Loucy (cell line): Measurements from ENCODE around the gene C1orf53.

Experiments used
- EZH2phosphoT487 ChIP-seq: fragments of 200-600 bp; IDR thresholded peaks from 2 replicates; pipeline ENCODE4 v1.6.1; 2018; ENCODE audit warnings: antibody characterized with exemption, mild to moderate bottlenecking, moderate library complexity, borderline replicate concordance
- TF ChIP-seq, protein P1 (sequence below): fragments of 200-600 bp; sonication (generic); conservative IDR thresholded peaks from 2 replicates; pipeline ENCODE4 v1.5.1; 2014; ENCODE audit warnings: mild to moderate bottlenecking, antibody characterized with exemption, low read length

DNA sequence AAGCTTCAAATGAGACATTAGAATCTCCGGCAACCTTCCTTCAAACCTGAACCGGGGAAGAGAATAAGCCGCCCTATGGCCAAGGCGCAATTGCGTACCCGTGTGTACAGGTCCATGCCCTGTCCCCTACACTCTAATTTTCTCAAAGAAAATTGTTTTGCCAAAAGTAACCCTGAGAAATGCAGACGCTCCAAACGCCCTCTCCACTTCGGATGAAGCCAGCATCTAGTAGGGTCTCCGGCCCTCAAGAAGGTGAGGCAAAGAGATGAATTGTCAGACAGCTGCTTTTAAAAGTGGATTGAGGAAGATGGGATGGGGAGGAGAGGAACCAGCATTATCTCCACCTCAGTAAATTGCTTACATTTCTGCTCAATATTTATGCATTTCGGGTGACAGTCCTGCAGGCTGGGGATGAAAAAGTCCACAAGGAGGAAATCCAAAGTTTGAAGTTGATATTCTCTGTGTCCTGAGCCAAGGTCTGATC lies 14.1 kb downstream of the C1orf53 start:
- TF ChIP-seq, protein P1, sequence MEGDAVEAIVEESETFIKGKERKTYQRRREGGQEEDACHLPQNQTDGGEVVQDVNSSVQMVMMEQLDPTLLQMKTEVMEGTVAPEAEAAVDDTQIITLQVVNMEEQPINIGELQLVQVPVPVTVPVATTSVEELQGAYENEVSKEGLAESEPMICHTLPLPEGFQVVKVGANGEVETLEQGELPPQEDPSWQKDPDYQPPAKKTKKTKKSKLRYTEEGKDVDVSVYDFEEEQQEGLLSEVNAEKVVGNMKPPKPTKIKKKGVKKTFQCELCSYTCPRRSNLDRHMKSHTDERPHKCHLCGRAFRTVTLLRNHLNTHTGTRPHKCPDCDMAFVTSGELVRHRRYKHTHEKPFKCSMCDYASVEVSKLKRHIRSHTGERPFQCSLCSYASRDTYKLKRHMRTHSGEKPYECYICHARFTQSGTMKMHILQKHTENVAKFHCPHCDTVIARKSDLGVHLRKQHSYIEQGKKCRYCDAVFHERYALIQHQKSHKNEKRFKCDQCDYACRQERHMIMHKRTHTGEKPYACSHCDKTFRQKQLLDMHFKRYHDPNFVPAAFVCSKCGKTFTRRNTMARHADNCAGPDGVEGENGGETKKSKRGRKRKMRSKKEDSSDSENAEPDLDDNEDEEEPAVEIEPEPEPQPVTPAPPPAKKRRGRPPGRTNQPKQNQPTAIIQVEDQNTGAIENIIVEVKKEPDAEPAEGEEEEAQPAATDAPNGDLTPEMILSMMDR, result no peak
- TF ChIP-seq EZH2phosphoT487, result no peak
